ENCODE measurements around the gene LRCH1.

DNA sequence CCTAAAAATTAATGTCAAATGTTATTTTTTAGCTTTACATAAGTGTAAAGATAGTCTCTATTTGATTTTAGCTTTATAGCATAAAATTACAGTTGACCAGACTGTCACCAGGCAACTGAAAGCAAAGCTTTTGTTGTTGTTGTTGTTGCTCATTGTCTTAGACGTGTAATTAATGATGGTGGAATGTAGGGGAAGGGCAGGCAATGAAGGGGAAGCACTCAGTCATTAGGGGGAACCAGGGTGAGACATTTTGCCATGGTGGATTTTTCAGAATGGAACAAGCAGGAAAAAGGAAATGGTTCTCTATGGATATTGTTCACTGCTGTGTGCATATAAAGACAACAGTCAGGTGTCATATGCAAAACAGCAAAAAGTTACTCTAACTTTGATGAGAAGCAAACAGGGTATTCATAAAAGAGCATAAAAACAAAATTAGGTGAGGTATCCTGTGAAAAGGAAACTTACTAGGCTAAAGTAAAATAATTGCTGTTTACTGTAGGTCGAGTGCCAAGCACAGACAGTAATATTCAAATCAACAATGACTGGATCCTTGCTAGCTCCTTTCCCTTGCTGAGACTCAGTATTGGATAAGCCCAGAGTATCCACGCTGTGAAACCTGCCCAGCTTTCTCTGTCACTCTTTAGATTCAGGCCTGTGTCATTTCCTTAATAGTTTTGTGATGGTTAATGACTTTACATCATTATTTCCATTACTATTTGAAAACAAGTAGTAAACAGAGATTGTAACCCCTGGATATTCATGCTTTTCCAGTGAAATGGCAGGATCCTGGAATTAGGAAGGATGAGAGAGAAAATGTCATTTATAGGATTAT, 110.5 kb downstream of the LRCH1 start:
- TF ChIP-seq POLR2A (IDR thresholded peaks at IDR 0.05; ENCODE audit: low read length) (no peak), GATA1 (IDR thresholded peaks at IDR 0.05; ENCODE audit: low read depth, low read length) (no peak)

All from erythroblast (primary cell).